Measurements from ENCODE around the gene F2RL3.
"Not testable (repeated sequence)": the region's sequence is repeated elsewhere in the genome, so short reads cannot be mapped to it uniquely, and the experiment has no call there.

F2RL3 gene

DNA sequence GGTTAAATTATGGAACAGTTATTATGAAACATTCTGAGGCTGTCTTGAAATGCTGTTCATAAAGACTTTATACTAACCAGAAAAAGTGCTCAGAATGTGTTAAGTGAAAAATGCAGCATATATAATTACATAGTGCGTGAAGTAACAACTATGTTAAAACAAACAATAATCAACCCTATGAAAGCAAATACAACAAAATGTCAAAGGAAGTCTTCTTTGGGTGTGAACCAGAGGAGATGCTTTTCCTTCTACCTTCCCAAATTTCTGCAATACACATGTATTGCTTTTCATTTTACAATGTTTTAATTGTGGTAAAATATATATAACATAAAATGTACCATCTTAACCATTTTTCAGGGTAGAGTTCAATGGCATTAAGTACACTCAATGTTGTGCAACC is 45.7 kb downstream of the F2RL3 start:
- TF ChIP-seq ZNF70 (CRISPR knock-in tag; IDR thresholded peaks at IDR 0.05) (no peak), ESRRG (CRISPR knock-in tag; IDR thresholded peaks at IDR 0.05) (no peak), ARNTL (CRISPR knock-in tag; IDR thresholded peaks at IDR 0.05; ENCODE audit: borderline replicate concordance, low read depth) (no peak), TOX (CRISPR knock-in tag; IDR thresholded peaks at IDR 0.05; ENCODE audit: borderline replicate concordance) (no peak), SNAI2 (CRISPR knock-in tag; IDR thresholded peaks at IDR 0.05) (no peak), ZNF8 (CRISPR knock-in tag; IDR thresholded peaks at IDR 0.05) (no peak), TCF4 (CRISPR knock-in tag; IDR thresholded peaks at IDR 0.05; ENCODE audit: borderline replicate concordance) (no peak), CSDC2 (CRISPR knock-in tag; IDR thresholded peaks at IDR 0.05) (no peak), ZFP3 (CRISPR knock-in tag; IDR thresholded peaks at IDR 0.05) (no peak), ZFP30 (CRISPR knock-in tag; IDR thresholded peaks at IDR 0.05) (no peak), ZNF565 (CRISPR knock-in tag; conservative IDR thresholded peaks at IDR 0.05; ENCODE audit: low read depth) (no peak)
- TF ChIP-seq, protein P1, sequence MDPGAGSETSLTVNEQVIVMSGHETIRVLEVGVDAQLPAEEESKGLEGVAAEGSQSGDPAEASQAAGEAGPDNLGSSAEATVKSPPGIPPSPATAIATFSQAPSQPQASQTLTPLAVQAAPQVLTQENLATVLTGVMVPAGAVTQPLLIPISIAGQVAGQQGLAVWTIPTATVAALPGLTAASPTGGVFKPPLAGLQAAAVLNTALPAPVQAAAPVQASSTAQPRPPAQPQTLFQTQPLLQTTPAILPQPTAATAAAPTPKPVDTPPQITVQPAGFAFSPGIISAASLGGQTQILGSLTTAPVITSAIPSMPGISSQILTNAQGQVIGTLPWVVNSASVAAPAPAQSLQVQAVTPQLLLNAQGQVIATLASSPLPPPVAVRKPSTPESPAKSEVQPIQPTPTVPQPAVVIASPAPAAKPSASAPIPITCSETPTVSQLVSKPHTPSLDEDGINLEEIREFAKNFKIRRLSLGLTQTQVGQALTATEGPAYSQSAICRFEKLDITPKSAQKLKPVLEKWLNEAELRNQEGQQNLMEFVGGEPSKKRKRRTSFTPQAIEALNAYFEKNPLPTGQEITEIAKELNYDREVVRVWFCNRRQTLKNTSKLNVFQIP (CRISPR knock-in tag; IDR thresholded peaks at IDR 0.05; ENCODE audit: borderline replicate concordance, low read depth), result no peak
- TF ChIP-seq, protein P2, sequence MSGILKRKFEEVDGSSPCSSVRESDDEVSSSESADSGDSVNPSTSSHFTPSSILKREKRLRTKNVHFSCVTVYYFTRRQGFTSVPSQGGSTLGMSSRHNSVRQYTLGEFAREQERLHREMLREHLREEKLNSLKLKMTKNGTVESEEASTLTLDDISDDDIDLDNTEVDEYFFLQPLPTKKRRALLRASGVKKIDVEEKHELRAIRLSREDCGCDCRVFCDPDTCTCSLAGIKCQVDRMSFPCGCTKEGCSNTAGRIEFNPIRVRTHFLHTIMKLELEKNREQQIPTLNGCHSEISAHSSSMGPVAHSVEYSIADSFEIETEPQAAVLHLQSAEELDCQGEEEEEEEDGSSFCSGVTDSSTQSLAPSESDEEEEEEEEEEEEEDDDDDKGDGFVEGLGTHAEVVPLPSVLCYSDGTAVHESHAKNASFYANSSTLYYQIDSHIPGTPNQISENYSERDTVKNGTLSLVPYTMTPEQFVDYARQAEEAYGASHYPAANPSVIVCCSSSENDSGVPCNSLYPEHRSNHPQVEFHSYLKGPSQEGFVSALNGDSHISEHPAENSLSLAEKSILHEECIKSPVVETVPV (CRISPR knock-in tag; IDR thresholded peaks at IDR 0.05), result no peak
- TF ChIP-seq, protein P3, sequence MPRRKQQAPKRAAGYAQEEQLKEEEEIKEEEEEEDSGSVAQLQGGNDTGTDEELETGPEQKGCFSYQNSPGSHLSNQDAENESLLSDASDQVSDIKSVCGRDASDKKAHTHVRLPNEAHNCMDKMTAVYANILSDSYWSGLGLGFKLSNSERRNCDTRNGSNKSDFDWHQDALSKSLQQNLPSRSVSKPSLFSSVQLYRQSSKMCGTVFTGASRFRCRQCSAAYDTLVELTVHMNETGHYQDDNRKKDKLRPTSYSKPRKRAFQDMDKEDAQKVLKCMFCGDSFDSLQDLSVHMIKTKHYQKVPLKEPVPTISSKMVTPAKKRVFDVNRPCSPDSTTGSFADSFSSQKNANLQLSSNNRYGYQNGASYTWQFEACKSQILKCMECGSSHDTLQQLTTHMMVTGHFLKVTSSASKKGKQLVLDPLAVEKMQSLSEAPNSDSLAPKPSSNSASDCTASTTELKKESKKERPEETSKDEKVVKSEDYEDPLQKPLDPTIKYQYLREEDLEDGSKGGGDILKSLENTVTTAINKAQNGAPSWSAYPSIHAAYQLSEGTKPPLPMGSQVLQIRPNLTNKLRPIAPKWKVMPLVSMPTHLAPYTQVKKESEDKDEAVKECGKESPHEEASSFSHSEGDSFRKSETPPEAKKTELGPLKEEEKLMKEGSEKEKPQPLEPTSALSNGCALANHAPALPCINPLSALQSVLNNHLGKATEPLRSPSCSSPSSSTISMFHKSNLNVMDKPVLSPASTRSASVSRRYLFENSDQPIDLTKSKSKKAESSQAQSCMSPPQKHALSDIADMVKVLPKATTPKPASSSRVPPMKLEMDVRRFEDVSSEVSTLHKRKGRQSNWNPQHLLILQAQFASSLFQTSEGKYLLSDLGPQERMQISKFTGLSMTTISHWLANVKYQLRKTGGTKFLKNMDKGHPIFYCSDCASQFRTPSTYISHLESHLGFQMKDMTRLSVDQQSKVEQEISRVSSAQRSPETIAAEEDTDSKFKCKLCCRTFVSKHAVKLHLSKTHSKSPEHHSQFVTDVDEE (CRISPR knock-in tag; IDR thresholded peaks at IDR 0.05), result no peak

DNA sequence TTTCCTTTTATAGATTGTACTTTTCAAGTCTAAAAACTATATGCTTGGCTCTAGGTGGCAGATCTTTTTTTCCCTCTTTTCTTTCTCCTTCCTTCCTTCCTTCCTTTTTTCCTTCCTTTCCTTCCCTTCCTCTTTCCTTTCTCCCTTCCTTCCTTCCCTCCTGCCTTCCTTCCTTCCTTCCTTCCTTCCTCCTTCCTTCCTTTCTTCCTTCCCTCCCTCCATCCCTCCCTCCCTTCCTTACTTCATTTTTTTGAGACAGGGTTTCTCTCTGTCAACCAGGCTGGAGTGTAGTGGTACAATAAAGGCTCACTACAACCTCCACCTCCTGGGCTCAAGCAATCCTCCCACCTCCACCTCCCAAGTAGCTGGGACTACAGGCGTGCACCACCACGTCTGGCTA is 48.1 kb downstream of the F2RL3 start:
- ATAC-seq, result no peak
- TF ChIP-seq ZNF8 (CRISPR knock-in tag; IDR thresholded peaks at IDR 0.05) (no peak), TOX (CRISPR knock-in tag; IDR thresholded peaks at IDR 0.05; ENCODE audit: borderline replicate concordance) (no peak), ARNTL (CRISPR knock-in tag; IDR thresholded peaks at IDR 0.05; ENCODE audit: borderline replicate concordance, low read depth) (no peak), PPARA (CRISPR knock-in tag; IDR thresholded peaks at IDR 0.05; ENCODE audit: borderline replicate concordance) (no peak), OSR1 (CRISPR knock-in tag; IDR thresholded peaks at IDR 0.05) (no peak), CSDC2 (CRISPR knock-in tag; IDR thresholded peaks at IDR 0.05) (no peak), GLIS3 (CRISPR knock-in tag; IDR thresholded peaks at IDR 0.05) (no peak), ZC3H10 (CRISPR knock-in tag; IDR thresholded peaks at IDR 0.05) (no peak), RARB (CRISPR knock-in tag; IDR thresholded peaks at IDR 0.05) (no peak), ZNF565 (CRISPR knock-in tag; conservative IDR thresholded peaks at IDR 0.05; ENCODE audit: low read depth) (no peak), ISL1 (CRISPR knock-in tag; IDR thresholded peaks at IDR 0.05) (no peak)
- TF ChIP-seq, protein P3 (CRISPR knock-in tag; IDR thresholded peaks at IDR 0.05), result no peak

More for the DNA sequence above, 45.7 kb downstream of the F2RL3 start:
- ATAC-seq, result no peak

DNA sequence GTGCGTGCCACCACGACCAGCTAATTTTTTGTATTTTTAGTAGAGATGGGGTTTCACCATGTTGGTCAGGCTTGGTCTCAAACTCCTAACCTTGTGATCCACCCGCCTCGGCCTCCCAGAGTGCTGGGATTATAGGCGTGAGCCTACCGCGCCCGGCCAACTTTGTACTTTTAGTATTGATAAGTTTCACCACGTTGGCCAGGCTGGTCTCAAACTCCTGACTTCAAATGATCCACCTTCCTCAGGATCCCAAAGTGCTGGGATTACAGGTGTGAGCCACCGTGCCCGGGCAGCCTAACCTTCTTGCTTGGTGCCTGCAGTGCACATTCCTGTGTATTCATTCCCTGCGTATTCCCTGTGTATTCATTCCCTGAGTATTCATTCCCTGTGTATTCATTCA is 49.0 kb downstream of the F2RL3 start:
- ATAC-seq, result not testable (repeated sequence)

DNA sequence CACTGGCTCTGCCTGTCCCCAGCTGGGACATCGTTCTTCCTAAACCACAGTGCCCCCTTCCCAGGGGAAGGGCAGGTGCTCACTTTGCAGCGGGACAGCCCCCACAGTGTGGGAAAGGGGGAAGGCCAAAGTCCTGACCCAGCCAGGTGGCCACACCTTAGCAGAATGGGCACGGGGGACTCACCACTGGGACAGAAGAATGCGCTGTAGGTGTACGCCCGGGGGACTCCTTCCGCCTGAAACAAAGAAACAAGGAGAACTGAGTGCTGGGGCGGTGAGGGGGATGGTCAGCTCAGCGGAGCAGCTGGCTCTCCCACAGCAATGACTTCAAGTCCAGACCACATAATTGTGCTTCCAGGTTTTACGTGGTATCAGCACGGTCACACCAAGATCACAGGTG is 49.4 kb downstream of the F2RL3 start:
- no peak for ATAC-seq
- no peak for TF ChIP-seq CSDC2 (CRISPR knock-in tag; IDR thresholded peaks at IDR 0.05)
- no peak for TF ChIP-seq OSR1 (CRISPR knock-in tag; IDR thresholded peaks at IDR 0.05)
- no peak for TF ChIP-seq TOX (CRISPR knock-in tag; IDR thresholded peaks at IDR 0.05; ENCODE audit: borderline replicate concordance)
- no peak for TF ChIP-seq ZNF8 (CRISPR knock-in tag; IDR thresholded peaks at IDR 0.05)
- TF ChIP-seq PPARA (CRISPR knock-in tag; IDR thresholded peaks at IDR 0.05; ENCODE audit: borderline replicate concordance), result no peak
- TF ChIP-seq ZNF565 (CRISPR knock-in tag; conservative IDR thresholded peaks at IDR 0.05; ENCODE audit: low read depth), result no peak
- no peak for TF ChIP-seq ESRRG (CRISPR knock-in tag; IDR thresholded peaks at IDR 0.05)
- TF ChIP-seq, protein P2 (CRISPR knock-in tag; IDR thresholded peaks at IDR 0.05), result no peak
- TF ChIP-seq, protein P3 (CRISPR knock-in tag; IDR thresholded peaks at IDR 0.05), result no peak
- no peak for TF ChIP-seq ZNF70 (CRISPR knock-in tag; IDR thresholded peaks at IDR 0.05)
- TF ChIP-seq GLIS3 (CRISPR knock-in tag; IDR thresholded peaks at IDR 0.05), result no peak
- no peak for TF ChIP-seq ZC3H10 (CRISPR knock-in tag; IDR thresholded peaks at IDR 0.05)
- no peak for TF ChIP-seq ZFP3 (CRISPR knock-in tag; IDR thresholded peaks at IDR 0.05)

Measured in SK-N-SH treated with all-trans-retinoic acid at 6 μM for 48 hours (cell line).